Stomach smooth muscle (tissue), 2 donors: ENCODE measurements around the gene ARHGEF6.

Experiments used
- H3K27ac ChIP-seq: one replicate; pipeline ENCODE4 v1.7.0; 2013; ENCODE audit warnings: mild to moderate bottlenecking, low read length, inconsistent platforms
- H3K27me3 ChIP-seq, 2 donors: one replicate each; pipeline ENCODE4 v1.7.0; 2013; ENCODE audit warnings: low read length in 2 of 2; ENCODE audit not compliant: insufficient read depth in 2 of 2, control insufficient read depth in 1 of 2
- H3K36me3 ChIP-seq, 2 donors: one replicate each; pipeline ENCODE4 v1.7.0; 2013; ENCODE audit warnings: low read length in 2 of 2; ENCODE audit not compliant: control insufficient read depth in 2 of 2, insufficient read depth in 2 of 2
- H3K4me1 ChIP-seq: one replicate; pipeline ENCODE4 v1.7.0; 2013; ENCODE audit warnings: low read length; ENCODE audit not compliant: control insufficient read depth, insufficient read depth
- H3K4me3 ChIP-seq, 2 donors: one replicate each; pipeline ENCODE4 v1.7.0; 2013; ENCODE audit warnings: low read length in 2 of 2
- H3K9ac ChIP-seq, 2 donors: one replicate each; pipeline ENCODE4 v1.7.0; 2013; ENCODE audit warnings: low read length in 2 of 2, mild to moderate bottlenecking in 1 of 2
- H3K9me3 ChIP-seq, 2 donors: one replicate each; pipeline ENCODE4 v1.7.0; 2013; ENCODE audit warnings: low read length in 2 of 2; ENCODE audit not compliant: control insufficient read depth in 2 of 2
- donor health status: healthy.
- donor health status: Pancreatic carcinoma.

Gene ARHGEF6

DNA sequence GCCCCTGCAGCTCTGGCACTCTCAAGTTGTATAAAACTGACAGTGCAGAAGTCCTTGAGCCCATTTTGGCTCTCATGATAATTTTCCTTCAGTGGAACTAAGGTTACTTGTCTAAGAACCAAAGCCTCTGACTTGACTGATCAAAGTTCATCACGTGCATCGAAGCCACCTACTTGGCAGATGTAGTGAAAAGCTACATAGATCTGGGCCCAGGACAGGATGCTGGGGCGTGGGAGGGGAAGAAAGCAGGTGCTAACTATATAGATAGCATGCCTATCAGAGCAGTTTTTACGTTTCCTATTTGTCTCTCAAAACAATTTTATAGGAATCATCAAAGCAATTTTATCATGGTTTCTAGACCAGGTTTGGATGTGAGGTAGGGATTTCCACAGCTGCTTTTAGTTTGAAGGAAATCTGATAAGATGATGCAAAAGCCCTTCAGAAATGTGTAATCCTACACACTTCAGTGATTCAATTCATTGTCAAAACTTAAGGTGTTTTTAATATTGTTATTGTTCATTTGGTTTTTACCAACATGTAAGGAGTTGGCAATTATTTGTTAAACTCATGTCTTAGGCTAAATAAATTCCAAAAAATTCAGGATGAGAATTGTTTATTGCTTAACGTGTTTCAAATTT lies 134.0 kb downstream of the ARHGEF6 start:
- no peak overlapping the region for H3K4me3 ChIP-seq
- no peak overlapping the region for H3K9ac ChIP-seq
- no peaks in the 10 kb centered on the region for H3K9me3 ChIP-seq

DNA sequence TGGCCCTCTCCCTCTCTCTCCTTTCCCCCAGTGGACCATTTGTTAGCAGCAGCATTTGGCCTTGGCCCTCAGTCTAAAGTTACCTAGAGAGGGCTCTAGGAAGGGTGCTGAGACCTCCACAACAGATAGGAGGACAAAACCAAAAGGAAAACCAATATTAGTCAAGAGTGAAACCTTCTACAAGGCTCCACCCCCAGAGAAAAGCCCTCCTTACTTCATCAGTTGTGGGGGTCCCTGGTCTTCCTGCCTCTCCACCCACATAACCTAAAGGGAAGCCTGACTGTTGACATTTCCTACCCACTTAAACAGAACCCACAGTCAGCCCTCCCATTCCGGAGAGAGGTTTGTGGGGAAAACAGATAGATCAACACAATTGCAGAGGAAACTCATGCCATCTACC lies 137.5 kb downstream of the ARHGEF6 start:
- H3K9ac ChIP-seq: no peak overlapping the region
- H3K4me1 ChIP-seq: no peaks in the 10 kb centered on the region

More for the DNA sequence above, 134.0 kb downstream of the ARHGEF6 start:
- Histone ChIP-seq H3K27me3 (peaks cover 0 to 4% of the 10 kb centered on the region in 2 donors), H3K4me1 (no peaks in the 10 kb centered on the region), H3K27ac (no peak overlapping the region), H3K36me3 (no peaks in the 10 kb centered on the region)

DNA sequence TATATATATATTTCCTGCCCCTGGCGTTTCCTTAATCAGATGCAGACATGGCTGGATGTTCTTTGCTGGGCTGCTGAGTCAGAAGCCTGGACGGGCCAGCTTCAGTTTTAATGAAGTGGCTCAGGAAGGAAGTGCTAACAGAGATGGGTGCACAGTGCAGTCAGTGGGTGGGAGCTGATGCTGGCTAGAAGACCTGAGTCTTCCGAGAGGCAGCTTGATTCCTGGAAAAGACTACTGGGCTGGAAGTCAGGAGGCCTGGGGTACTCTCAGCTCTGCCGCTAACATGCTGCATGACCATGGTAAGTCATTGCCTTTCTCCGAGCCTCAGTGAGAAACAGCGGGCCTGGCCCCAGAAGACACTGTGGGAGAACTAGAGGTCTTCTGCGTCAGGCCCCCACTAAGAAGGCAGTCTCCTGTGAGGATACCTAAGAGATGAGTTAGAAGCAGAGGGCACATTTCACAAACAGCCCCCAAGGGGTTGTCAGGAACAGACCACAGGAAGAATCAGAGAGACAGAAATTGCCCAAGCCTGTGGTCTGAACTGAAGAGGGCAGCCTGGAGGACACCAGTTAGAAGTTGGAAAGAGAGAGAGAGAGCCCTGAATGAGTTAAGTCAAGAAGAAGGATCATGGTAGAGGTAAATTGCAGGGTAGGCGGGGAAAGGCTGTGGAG lies 141.1 kb downstream of the ARHGEF6 start:
- H3K27me3 ChIP-seq: peaks cover 0 to 14% of the 10 kb centered on the region in 2 donors
- H3K9me3 ChIP-seq: no peaks in the 10 kb centered on the region
- no peaks in the 10 kb centered on the region for H3K36me3 ChIP-seq
- H3K4me3 ChIP-seq: no peak overlapping the region
- no peak overlapping the region for H3K9ac ChIP-seq
- H3K4me1 ChIP-seq: no peaks in the 10 kb centered on the region
- no peak overlapping the region for H3K27ac ChIP-seq

More for the DNA sequence above, 137.5 kb downstream of the ARHGEF6 start:
- no peaks in the 10 kb centered on the region for H3K36me3 ChIP-seq
- peaks cover 0 to 12% of the 10 kb centered on the region in 2 donors for H3K27me3 ChIP-seq
- no peaks in the 10 kb centered on the region for H3K9me3 ChIP-seq
- H3K27ac ChIP-seq: no peak overlapping the region
- no peak overlapping the region for H3K4me3 ChIP-seq

DNA sequence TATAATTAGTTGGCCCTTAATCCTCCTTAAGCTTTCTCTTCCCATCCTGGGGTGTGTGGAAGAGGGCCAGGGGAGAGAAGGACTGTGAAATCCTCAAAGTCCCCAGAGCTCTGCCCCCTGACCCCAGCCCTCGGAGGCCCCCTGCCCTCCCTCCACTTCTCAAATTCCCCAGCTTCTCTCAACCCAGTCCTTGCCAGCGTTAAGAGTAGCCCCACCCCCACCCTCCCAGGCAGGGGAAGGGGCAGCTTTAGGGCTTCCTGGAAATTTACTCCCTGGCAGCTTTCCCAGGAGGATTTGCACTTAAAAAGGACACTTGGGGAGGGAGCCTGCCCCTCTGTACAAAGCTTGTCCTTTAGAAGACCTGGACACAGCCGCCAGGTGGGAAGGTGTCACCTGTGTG lies 144.6 kb downstream of the ARHGEF6 start:
- no peaks in the 10 kb centered on the region for H3K36me3 ChIP-seq
- peaks cover 0 to 12% of the 10 kb centered on the region in 2 donors for H3K27me3 ChIP-seq
- no peak overlapping the region for H3K27ac ChIP-seq
- H3K9ac ChIP-seq: no peak overlapping the region
- no peaks in the 10 kb centered on the region for H3K9me3 ChIP-seq
- no peaks in the 10 kb centered on the region for H3K4me1 ChIP-seq
- no peak overlapping the region for H3K4me3 ChIP-seq

GRCh38 chrX:136635235-136635634 lies 145.5 kb downstream of the ARHGEF6 start:
- Histone ChIP-seq H3K9ac (no peak overlapping the region), H3K4me1 (no peaks in the 10 kb centered on the region), H3K9me3 (no peaks in the 10 kb centered on the region), H3K36me3 (no peaks in the 10 kb centered on the region), H3K4me3 (no peak overlapping the region), H3K27me3 (peaks cover 0 to 15% of the 10 kb centered on the region in 2 donors), H3K27ac (no peak overlapping the region)

DNA sequence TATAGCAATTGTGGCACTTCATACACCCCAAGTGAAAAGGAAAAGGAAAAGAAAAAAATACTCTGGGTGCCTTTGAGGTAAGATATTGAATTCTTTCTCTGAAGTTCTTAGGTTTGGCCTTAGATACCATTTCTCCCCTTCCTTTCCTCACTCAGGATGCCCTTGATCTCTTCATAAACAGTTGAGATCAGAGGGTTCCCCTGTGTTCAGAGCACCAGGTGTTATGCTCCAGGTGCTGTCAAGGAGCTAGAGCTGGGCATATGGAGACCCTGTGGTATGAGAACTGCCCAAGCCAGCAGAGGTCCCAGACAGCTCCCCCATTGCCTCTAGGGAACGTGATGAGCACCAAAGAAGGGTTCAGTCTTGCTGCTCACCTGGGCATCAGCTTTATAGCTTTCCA lies 149.9 kb downstream of the ARHGEF6 start:
- Histone ChIP-seq H3K9me3 (no peaks in the 10 kb centered on the region), H3K27ac (no peak overlapping the region), H3K9ac (no peak overlapping the region), H3K36me3 (no peaks in the 10 kb centered on the region), H3K27me3 (peaks cover 0 to 13% of the 10 kb centered on the region in 2 donors), H3K4me1 (no peaks in the 10 kb centered on the region), H3K4me3 (no peak overlapping the region)

- no peak overlapping the region for H3K27ac ChIP-seq
- H3K36me3 ChIP-seq: no peaks in the 10 kb centered on the region
- H3K4me1 ChIP-seq: no peaks in the 10 kb centered on the region
- H3K9ac ChIP-seq: no peak overlapping the region
- H3K4me3 ChIP-seq: no peak overlapping the region
- peaks cover 0 to 12% of the 10 kb centered on the region in 2 donors for H3K27me3 ChIP-seq
- H3K9me3 ChIP-seq: peaks cover 0 to 3% of the 10 kb centered on the region in 2 donors
These were observed 151.5 kb downstream of the ARHGEF6 start for GRCh38 chrX:136629084-136629750.

DNA sequence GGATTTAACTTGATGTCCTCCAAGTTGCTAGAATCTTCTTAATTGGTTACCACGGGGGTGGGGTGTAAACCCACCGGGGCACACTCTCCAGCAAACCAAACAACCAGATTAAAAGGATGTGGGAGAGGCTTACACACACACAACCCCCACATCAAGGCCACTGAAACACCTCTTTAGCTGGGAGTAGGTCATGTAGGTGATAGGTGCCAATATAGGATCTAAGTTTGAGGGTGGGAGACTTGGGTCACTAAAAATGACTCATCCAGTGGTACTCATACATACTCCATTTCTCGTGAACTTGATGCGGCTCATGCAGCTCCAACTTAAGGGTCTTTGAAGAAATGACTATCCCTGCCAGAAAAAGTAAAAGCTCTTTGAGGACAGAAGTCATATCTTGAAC lies 153.3 kb downstream of the ARHGEF6 start:
- no peak overlapping the region for H3K27ac ChIP-seq

DNA sequence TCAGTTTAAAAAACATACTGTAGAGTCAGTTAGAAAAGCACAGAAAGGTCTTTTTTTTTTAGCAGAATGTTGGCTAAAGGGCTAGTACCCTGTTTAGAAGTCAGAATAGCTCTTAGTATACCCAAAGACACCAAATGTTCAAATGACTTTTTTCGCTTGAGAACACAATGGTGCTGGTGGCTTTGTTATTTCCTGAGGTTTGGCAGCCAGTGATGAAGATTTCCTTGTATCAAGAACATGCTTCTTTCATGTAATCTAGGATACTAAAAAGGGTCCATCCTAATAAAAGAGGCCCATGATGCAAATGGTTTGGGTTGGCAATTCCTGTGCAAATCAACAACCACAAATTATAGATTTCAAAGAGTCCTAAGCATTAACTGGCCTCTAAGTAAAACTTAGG lies 153.8 kb downstream of the ARHGEF6 start:
- Histone ChIP-seq H3K27ac (no peak overlapping the region), H3K9me3 (peaks cover 0 to 3% of the 10 kb centered on the region in 2 donors)

More for the DNA sequence above, 153.3 kb downstream of the ARHGEF6 start:
- no peaks in the 10 kb centered on the region for H3K4me1 ChIP-seq
- no peak overlapping the region for H3K4me3 ChIP-seq
- no peaks in the 10 kb centered on the region for H3K36me3 ChIP-seq
- H3K9ac ChIP-seq: no peak overlapping the region
- peaks cover 0 to 3% of the 10 kb centered on the region in 2 donors for H3K9me3 ChIP-seq
- H3K27me3 ChIP-seq: peaks cover 0 to 12% of the 10 kb centered on the region in 2 donors

GRCh38 chrX:136626237-136626636 lies 154.5 kb downstream of the ARHGEF6 start:
- Histone ChIP-seq H3K36me3 (no peaks in the 10 kb centered on the region), H3K4me3 (no peak overlapping the region), H3K27me3 (peaks cover 0 to 16% of the 10 kb centered on the region in 2 donors), H3K9me3 (peaks cover 0 to 3% of the 10 kb centered on the region in 2 donors), H3K9ac (no peak overlapping the region), H3K27ac (no peak overlapping the region), H3K4me1 (no peaks in the 10 kb centered on the region)

More for the DNA sequence above, 153.8 kb downstream of the ARHGEF6 start:
- no peak overlapping the region for H3K9ac ChIP-seq
- no peak overlapping the region for H3K4me3 ChIP-seq
- H3K4me1 ChIP-seq: no peaks in the 10 kb centered on the region
- H3K36me3 ChIP-seq: no peaks in the 10 kb centered on the region
- H3K27me3 ChIP-seq: peaks cover 0 to 12% of the 10 kb centered on the region in 2 donors
